ENCODE measurements around the gene TLR1. TPM values are rescaled to one million over a fixed set of nuclear protein-coding genes. Genes with fewer than 3 reads are reported as not detected.
A peak's percentile ranks its signal among the peaks of the same experiment; 100 is the strongest.

Gene TLR1
- polyA plus RNA-seq, 3 donors, result 49.8 to 117 (median 62.2) TPM

DNA sequence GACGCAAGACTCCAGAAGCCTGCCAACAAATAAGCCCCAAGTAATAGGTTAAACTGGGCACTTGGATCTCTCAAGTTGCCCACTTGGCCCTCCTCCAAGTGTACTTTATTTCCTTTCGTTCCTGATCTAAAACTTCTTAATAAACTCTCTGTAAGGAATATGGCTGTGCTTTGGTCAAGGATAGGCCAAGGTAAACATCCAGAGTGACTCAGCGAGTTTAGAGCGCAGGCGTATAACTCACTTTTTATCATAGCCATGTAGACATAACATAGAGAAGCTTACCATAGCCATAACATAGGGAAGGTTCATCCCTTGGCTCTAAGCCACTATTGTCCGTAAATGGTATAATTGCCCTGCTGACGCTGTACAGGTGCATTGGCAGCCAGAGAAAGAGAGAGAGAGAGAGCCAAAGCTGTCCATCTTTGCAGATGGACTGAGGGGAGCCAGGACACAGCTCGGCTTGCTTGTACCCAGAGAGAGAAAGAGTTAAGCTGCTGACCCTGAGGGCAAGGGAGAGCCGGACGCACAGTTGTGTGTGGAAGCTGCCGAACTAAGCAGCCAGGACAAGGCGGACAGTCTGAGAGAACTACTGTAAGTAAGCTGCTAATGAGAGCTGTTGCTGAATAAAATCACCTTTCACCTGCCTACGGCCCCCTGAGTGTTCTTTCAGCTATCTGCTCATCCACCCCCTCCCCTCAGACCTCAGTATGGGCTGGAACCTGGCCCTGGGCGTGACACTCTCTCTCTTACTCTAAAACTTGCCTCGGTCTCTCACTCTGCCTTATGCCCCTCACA, 1.8 kb downstream of the TLR1 start:
- peaks cover 52 to 56% of the 10 kb centered on the region in 2 donors for H3K36me3 Mint-ChIP-seq
- no peak for DNase-seq

DNA sequence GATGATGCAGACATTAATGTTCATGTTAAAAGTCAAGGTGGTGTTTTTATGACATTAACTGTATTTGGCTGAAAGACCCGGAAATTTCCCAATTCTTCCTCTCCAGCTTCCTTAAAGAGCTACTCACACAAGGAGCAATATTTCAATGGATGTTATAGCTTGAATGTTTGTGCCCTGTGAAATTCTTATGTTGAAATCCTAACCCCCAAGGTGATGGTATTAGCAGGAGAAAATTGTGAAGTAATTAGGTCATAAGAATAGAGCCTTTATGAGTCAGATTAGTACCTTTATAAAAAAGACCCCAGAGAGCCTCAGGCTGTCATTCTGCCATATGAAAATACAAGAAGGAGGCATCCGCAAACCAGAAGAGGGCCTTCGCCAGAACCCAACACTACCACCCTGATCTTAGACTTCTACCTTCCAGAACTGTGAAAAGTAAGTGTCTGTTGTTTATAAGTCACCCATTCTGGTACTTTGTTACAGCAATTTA, 3.6 kb downstream of the TLR1 start:
- Histone ChIP-seq H3K9me3 (replicated peaks in 1 of 2; ENCODE audit: control insufficient read depth in 1 of 2, insufficient read depth in 1 of 2, low read length in 2 of 2) (peaks cover 7 to 42% of the 10 kb centered on the region in 2 donors), H3K79me2 (ENCODE audit: insufficient read depth, low read length) (peaks cover 91% of the 10 kb centered on the region), H3K27ac (ENCODE audit: low read depth in 1 of 2, low read length in 2 of 2) (peak overlapping the region; percentile 68 to 89), H2AFZ (ENCODE audit: insufficient read depth, low read depth, low read length, poor library complexity, severe bottlenecking) (no peak overlapping the region), H3K4me1 (ENCODE audit: control insufficient read depth in 1 of 2, insufficient read depth in 2 of 2, low read length in 2 of 2) (peaks cover 49 to 65% of the 10 kb centered on the region in 2 donors), H3K9ac (ENCODE audit: insufficient read depth, low read length, poor library complexity, severe bottlenecking) (no peak overlapping the region), H3K4me3 (replicated peaks in 1 of 3; ENCODE audit: low read depth in 2 of 3, low read length in 3 of 3) (peak overlapping the region; percentile 1 to 98 (median 18)), H4K20me1 (ENCODE audit: insufficient read depth, low read length) (peaks cover 52% of the 10 kb centered on the region), H3K27me3 (ENCODE audit: control insufficient read depth in 2 of 2, insufficient read depth in 2 of 2, low read length in 2 of 2) (no peaks in the 10 kb centered on the region), H3K4me2 (replicated peaks; ENCODE audit: extremely low read depth, low read length, poor library complexity, severe bottlenecking) (peak overlapping the region; percentile 85), H3K36me3 (replicated peaks in 1 of 2; ENCODE audit: control insufficient read depth in 1 of 2, insufficient read depth in 2 of 2, low read length in 2 of 2) (peaks cover 54 to 73% of the 10 kb centered on the region in 2 donors)
- Mint-ChIP-seq H3K36me3 (peaks cover 70 to 73% of the 10 kb centered on the region in 2 donors), H3K9me3 (peaks cover 6 to 26% (median 19%) of the 10 kb centered on the region in 7 donors), H3K4me3 (peak overlapping the region; percentile 83 to 95), H3K27ac (peak overlapping the region; percentile 78 to 97 (median 86)), H3K27me3 (ENCODE audit: low read depth in 3 of 3) (peaks cover 0 to 2% (median 0%) of the 10 kb centered on the region in 3 donors), H3K4me1 (peaks cover 58% of the 10 kb centered on the region)
- peak in 2 of 3 donors; percentile 28 to 67 for DNase-seq
- intact Hi-C loops (cut with micrococcal nuclease), result loop anchor here (5.0 to 10.0 kb wide), 2 partner anchors 46 to 56 kb away; partner anchors contain the start of gene TLR6 (in 1 of the 2)
- WGBS (ENCODE audit: insufficient coverage), result no CpG with 5 or more reads among the region's 3 CpGs
- TF ChIP-seq, protein P1, sequence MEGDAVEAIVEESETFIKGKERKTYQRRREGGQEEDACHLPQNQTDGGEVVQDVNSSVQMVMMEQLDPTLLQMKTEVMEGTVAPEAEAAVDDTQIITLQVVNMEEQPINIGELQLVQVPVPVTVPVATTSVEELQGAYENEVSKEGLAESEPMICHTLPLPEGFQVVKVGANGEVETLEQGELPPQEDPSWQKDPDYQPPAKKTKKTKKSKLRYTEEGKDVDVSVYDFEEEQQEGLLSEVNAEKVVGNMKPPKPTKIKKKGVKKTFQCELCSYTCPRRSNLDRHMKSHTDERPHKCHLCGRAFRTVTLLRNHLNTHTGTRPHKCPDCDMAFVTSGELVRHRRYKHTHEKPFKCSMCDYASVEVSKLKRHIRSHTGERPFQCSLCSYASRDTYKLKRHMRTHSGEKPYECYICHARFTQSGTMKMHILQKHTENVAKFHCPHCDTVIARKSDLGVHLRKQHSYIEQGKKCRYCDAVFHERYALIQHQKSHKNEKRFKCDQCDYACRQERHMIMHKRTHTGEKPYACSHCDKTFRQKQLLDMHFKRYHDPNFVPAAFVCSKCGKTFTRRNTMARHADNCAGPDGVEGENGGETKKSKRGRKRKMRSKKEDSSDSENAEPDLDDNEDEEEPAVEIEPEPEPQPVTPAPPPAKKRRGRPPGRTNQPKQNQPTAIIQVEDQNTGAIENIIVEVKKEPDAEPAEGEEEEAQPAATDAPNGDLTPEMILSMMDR (IDR thresholded peaks at IDR 0.05), result no peak

More for the DNA sequence above, 1.8 kb downstream of the TLR1 start:
- Histone ChIP-seq H3K36me3 (replicated peaks in 1 of 2; ENCODE audit: control insufficient read depth in 1 of 2, insufficient read depth in 2 of 2, low read length in 2 of 2) (peaks cover 51 to 56% of the 10 kb centered on the region in 2 donors), H3K4me1 (ENCODE audit: control insufficient read depth in 1 of 2, insufficient read depth in 2 of 2, low read length in 2 of 2) (peaks cover 58 to 70% of the 10 kb centered on the region in 2 donors), H4K20me1 (ENCODE audit: insufficient read depth, low read length) (peaks cover 44% of the 10 kb centered on the region), H3K27ac (ENCODE audit: low read depth in 1 of 2, low read length in 2 of 2) (peak overlapping the region; percentile 58 to 89), H3K9ac (ENCODE audit: insufficient read depth, low read length, poor library complexity, severe bottlenecking) (peak overlapping the region; percentile 78), H3K79me2 (ENCODE audit: insufficient read depth, low read length) (peaks cover 73% of the 10 kb centered on the region), H3K27me3 (ENCODE audit: control insufficient read depth in 2 of 2, insufficient read depth in 2 of 2, low read length in 2 of 2) (no peaks in the 10 kb centered on the region), H3K4me2 (replicated peaks; ENCODE audit: extremely low read depth, low read length, poor library complexity, severe bottlenecking) (peak overlapping the region; percentile 85), H3K4me3 (replicated peaks in 1 of 3; ENCODE audit: low read depth in 2 of 3, low read length in 3 of 3) (peak overlapping the region; percentile 66 to 100 (median 98)), H2AFZ (ENCODE audit: insufficient read depth, low read depth, low read length, poor library complexity, severe bottlenecking) (no peak overlapping the region), H3K9me3 (replicated peaks in 1 of 2; ENCODE audit: control insufficient read depth in 1 of 2, insufficient read depth in 1 of 2, low read length in 2 of 2) (peaks cover 3 to 27% of the 10 kb centered on the region in 2 donors)
- H3K4me1 Mint-ChIP-seq, result peaks cover 63% of the 10 kb centered on the region
- intact Hi-C loops (cut with micrococcal nuclease), result loop anchor here (5.0 to 10.0 kb wide), 2 partner anchors 48 to 55 kb away; partner anchors contain the start of gene TLR6 (in 1 of the 2)
- TF ChIP-seq, protein P1 (IDR thresholded peaks at IDR 0.05), result no peak
- no peaks in the 10 kb centered on the region for H3K27me3 Mint-ChIP-seq (ENCODE audit: low read depth in 3 of 3)
- H3K9me3 Mint-ChIP-seq, result peaks cover 0 to 19% (median 11%) of the 10 kb centered on the region in 7 donors
- 99% methylated on average over 9 of the region's 15 CpGs for WGBS (ENCODE audit: insufficient coverage)
- peak overlapping the region; percentile 80 to 97 (median 87) for H3K27ac Mint-ChIP-seq
- H3K4me3 Mint-ChIP-seq, result peak overlapping the region; percentile 83 to 95

Data from CD14-positive monocyte (primary cell).